Measurements from ENCODE around the gene GSK3B. TPM values are rescaled to one million over a fixed set of nuclear protein-coding genes. Genes with fewer than 3 reads are reported as not detected.
A peak's percentile ranks its signal among the peaks of the same experiment; 100 is the strongest.

The GSK3B gene
- polyA plus RNA-seq, 1 donor (not counting 4 experiments of a cell fraction or from before 2014, with no cell fraction given), result 73.3 TPM

DNA sequence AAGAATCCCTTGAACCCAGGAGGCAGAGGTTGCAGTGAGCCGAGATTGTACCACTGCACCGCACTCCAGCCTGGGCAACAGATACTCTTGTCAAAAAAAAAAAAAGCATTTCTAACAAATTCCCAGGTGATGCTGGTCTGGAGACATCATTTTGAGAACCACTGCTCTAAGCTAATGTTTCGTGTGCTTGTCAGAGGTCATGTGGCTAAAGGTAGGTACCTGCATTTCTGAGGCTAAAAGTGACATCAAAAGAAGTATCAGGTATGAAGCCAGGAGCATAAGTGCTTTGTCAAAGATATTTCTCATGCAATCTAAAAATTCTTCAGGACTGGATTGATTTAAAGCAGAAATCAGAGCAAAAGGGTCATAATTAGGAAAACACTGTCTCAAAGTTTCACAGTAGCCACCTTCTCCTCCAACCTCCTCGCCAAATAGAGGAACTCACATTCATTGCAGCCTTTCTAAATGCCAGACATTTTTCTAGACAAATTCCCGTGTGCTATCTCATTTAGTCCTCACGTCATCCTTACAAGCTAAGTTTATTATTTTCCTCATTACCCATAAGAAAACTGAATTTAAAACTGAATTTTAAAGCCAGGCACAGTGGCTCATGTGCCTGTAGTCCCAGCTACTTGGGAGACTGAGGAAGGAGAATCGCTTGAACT is 25.7 kb upstream of the GSK3B start:
- peaks cover 4% of the 10 kb centered on the region for H3K4me1 ChIP-seq (ENCODE audit: control insufficient read depth, extremely low read depth, insufficient read depth, low read length)
- dilution Hi-C loops (cut with MboI; ENCODE audit: extremely low pct_ligation_motif_present, low sequenced_read_pairs), result no loop called here
- H3K9ac ChIP-seq (ENCODE audit: control insufficient read depth, extremely low read depth, insufficient read depth, low read length), result no peak overlapping the region
- H3K9me3 ChIP-seq (ENCODE audit: control insufficient read depth, low read depth, low read length), result no peaks in the 10 kb centered on the region
- H3K36me3 ChIP-seq (ENCODE audit: control insufficient read depth in 2 of 2, extremely low read depth in 1 of 2, insufficient read depth in 2 of 2, low read length in 2 of 2), result no peaks in the 10 kb centered on the region
- FAIRE-seq (no peak), DNase-seq (ENCODE audit: low read depth, low spot score) (no peak)
- H2AFZ ChIP-seq (ENCODE audit: control insufficient read depth, low read length), result no peak overlapping the region
- H3K79me2 ChIP-seq (ENCODE audit: control insufficient read depth, insufficient read depth, low read length), result no peaks in the 10 kb centered on the region
- H3K27ac ChIP-seq (ENCODE audit: control insufficient read depth, insufficient read depth, low read length), result no peak overlapping the region
- no peaks in the 10 kb centered on the region for H3K9me1 ChIP-seq (ENCODE audit: control insufficient read depth, extremely low read depth, insufficient read depth, low read length)
- TF ChIP-seq, protein P1, sequence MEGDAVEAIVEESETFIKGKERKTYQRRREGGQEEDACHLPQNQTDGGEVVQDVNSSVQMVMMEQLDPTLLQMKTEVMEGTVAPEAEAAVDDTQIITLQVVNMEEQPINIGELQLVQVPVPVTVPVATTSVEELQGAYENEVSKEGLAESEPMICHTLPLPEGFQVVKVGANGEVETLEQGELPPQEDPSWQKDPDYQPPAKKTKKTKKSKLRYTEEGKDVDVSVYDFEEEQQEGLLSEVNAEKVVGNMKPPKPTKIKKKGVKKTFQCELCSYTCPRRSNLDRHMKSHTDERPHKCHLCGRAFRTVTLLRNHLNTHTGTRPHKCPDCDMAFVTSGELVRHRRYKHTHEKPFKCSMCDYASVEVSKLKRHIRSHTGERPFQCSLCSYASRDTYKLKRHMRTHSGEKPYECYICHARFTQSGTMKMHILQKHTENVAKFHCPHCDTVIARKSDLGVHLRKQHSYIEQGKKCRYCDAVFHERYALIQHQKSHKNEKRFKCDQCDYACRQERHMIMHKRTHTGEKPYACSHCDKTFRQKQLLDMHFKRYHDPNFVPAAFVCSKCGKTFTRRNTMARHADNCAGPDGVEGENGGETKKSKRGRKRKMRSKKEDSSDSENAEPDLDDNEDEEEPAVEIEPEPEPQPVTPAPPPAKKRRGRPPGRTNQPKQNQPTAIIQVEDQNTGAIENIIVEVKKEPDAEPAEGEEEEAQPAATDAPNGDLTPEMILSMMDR (optimal IDR thresholded peaks at IDR 0.05 in 1 of 3, IDR thresholded peaks at IDR 0.05 in 1 of 3, conservative IDR thresholded peaks at IDR 0.05 in 1 of 3; ENCODE audit: extremely low read depth in 1 of 3, insufficient read depth in 2 of 3, low read length in 3 of 3), result no peak
- TF ChIP-seq EZH2 (IDR thresholded peaks at IDR 0.05; ENCODE audit: low read length), result no peak
- H3K4me3 ChIP-seq (ENCODE audit: control insufficient read depth in 2 of 3, extremely low read depth in 1 of 3, insufficient read depth in 2 of 3, low read depth in 1 of 3, low read length in 3 of 3), result no peak overlapping the region
- no peaks in the 10 kb centered on the region for H3K27me3 ChIP-seq (ENCODE audit: control insufficient read depth, extremely low read depth, insufficient read depth, low read length)
- no peak overlapping the region for H3K4me2 ChIP-seq (ENCODE audit: control insufficient read depth, extremely low read depth, insufficient read depth, low read depth, low read length)
- H4K20me1 ChIP-seq (ENCODE audit: control insufficient read depth, extremely low read depth, insufficient read depth, low read length), result no peaks in the 10 kb centered on the region

DNA sequence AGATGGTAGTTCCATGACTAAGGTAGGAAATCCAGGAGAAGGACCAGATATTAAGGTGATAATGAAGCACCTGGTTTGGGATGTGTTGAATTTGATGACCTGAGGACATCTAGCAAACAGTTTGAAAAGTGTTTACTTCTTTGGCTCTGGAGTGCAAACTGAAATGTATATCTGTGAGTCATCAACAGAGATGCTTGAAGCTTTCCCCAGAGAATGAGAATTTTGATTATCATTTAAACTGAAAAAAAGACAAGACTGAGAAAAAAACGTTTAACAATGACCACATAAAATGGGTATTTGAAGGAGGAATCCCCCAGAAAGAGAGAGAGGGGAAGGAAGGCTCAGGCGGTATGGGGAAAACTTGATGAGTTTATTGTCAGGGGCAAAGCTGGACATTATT is 20.7 kb upstream of the GSK3B start:
- H3K27me3 ChIP-seq (ENCODE audit: control insufficient read depth, extremely low read depth, insufficient read depth, low read length), result no peaks in the 10 kb centered on the region
- no peak for DNase-seq (ENCODE audit: low read depth, low spot score)
- no peaks in the 10 kb centered on the region for H4K20me1 ChIP-seq (ENCODE audit: control insufficient read depth, extremely low read depth, insufficient read depth, low read length)
- TF ChIP-seq EZH2 (IDR thresholded peaks at IDR 0.05; ENCODE audit: low read length), result no peak
- TF ChIP-seq, protein P1 (optimal IDR thresholded peaks at IDR 0.05 in 1 of 3, IDR thresholded peaks at IDR 0.05 in 1 of 3, conservative IDR thresholded peaks at IDR 0.05 in 1 of 3; ENCODE audit: extremely low read depth in 1 of 3, insufficient read depth in 2 of 3, low read length in 3 of 3), result no peak
- H3K9me1 ChIP-seq (ENCODE audit: control insufficient read depth, extremely low read depth, insufficient read depth, low read length), result no peaks in the 10 kb centered on the region
- H3K4me1 ChIP-seq (ENCODE audit: control insufficient read depth, extremely low read depth, insufficient read depth, low read length), result peaks cover 46% of the 10 kb centered on the region
- FAIRE-seq, result peak; percentile 13
- H3K36me3 ChIP-seq (ENCODE audit: control insufficient read depth in 2 of 2, extremely low read depth in 1 of 2, insufficient read depth in 2 of 2, low read length in 2 of 2), result no peaks in the 10 kb centered on the region
- H3K79me2 ChIP-seq (ENCODE audit: control insufficient read depth, insufficient read depth, low read length), result no peaks in the 10 kb centered on the region
- no peak overlapping the region for H2AFZ ChIP-seq (ENCODE audit: control insufficient read depth, low read length)
- peak overlapping the region; percentile 72 for H3K4me2 ChIP-seq (ENCODE audit: control insufficient read depth, extremely low read depth, insufficient read depth, low read depth, low read length)
- H3K27ac ChIP-seq (ENCODE audit: control insufficient read depth, insufficient read depth, low read length), result peak overlapping the region; percentile 93
- no peak overlapping the region for H3K4me3 ChIP-seq (ENCODE audit: control insufficient read depth in 2 of 3, extremely low read depth in 1 of 3, insufficient read depth in 2 of 3, low read depth in 1 of 3, low read length in 3 of 3)
- dilution Hi-C loops (cut with MboI; ENCODE audit: extremely low pct_ligation_motif_present, low sequenced_read_pairs), result no loop called here
- H3K9ac ChIP-seq (ENCODE audit: control insufficient read depth, extremely low read depth, insufficient read depth, low read length), result peak overlapping the region; percentile 63
- no peaks in the 10 kb centered on the region for H3K9me3 ChIP-seq (ENCODE audit: control insufficient read depth, low read depth, low read length)
